ENCODE results near the gene TMTC3.

DNA sequence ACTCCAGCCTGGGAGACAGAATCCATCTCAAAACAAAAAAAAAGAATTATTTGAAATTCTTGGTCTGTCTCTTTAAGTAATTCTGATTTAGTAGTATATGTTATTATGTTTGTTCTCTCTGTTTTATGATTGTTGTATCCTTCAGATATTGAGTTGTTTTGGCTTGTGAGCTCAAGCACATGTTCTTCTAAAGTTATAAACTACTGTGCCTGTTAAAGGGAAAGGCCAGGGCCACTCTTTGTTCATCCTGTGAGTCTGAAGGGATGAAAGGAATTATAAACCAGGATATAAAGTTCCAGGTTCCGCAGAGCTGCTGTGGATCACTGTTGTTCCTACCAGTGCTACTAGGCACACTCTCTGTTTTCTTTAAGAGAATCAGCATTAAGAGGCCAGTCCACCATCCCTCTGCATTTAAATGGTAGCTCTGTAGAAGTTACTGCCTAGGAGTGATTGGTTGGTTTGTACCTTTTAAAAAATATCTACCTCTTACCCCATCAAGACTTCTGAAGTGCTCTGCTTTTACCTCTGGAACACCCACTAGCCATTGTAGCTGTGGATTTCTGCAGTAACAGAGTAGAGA, 14.1 kb downstream of the TMTC3 start:
- TF ChIP-seq, protein P1, sequence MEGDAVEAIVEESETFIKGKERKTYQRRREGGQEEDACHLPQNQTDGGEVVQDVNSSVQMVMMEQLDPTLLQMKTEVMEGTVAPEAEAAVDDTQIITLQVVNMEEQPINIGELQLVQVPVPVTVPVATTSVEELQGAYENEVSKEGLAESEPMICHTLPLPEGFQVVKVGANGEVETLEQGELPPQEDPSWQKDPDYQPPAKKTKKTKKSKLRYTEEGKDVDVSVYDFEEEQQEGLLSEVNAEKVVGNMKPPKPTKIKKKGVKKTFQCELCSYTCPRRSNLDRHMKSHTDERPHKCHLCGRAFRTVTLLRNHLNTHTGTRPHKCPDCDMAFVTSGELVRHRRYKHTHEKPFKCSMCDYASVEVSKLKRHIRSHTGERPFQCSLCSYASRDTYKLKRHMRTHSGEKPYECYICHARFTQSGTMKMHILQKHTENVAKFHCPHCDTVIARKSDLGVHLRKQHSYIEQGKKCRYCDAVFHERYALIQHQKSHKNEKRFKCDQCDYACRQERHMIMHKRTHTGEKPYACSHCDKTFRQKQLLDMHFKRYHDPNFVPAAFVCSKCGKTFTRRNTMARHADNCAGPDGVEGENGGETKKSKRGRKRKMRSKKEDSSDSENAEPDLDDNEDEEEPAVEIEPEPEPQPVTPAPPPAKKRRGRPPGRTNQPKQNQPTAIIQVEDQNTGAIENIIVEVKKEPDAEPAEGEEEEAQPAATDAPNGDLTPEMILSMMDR (IDR thresholded peaks at IDR 0.05; ENCODE audit: extremely low read depth in 1 of 2, insufficient read depth in 1 of 2, low read depth in 1 of 2, low read length in 2 of 2), result no peak
- no peak for TF ChIP-seq POLR2AphosphoS5 (IDR thresholded peaks at IDR 0.05; ENCODE audit: insufficient read depth, low read depth, low read length)
- TF ChIP-seq POLR2A (IDR thresholded peaks at IDR 0.05; ENCODE audit: low read depth, low read length), result no peak
- TF ChIP-seq JUN (IDR thresholded peaks at IDR 0.05; ENCODE audit: borderline replicate concordance, insufficient read depth, insufficient read length, low read depth), result no peak
- TF ChIP-seq, protein P2, sequence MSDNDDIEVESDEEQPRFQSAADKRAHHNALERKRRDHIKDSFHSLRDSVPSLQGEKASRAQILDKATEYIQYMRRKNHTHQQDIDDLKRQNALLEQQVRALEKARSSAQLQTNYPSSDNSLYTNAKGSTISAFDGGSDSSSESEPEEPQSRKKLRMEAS (IDR thresholded peaks at IDR 0.05; ENCODE audit: insufficient read depth, insufficient read length), result no peak
- TF ChIP-seq EZH2 (IDR thresholded peaks at IDR 0.05; ENCODE audit: borderline replicate concordance, low read depth, low read length, severe bottlenecking), result no peak
- no peak for TF ChIP-seq FOS (IDR thresholded peaks at IDR 0.05; ENCODE audit: borderline replicate concordance, insufficient read depth, low read length)

Data from endothelial cell of umbilical vein (primary cell).